ENCODE results near the gene XYLT2. TPM values are rescaled to one million over a fixed set of nuclear protein-coding genes. Genes with fewer than 3 reads are reported as not detected.
"Not testable (repeated sequence)": the region's sequence is repeated elsewhere in the genome, so short reads cannot be mapped to it uniquely, and the experiment has no call there.

The XYLT2 gene
- total RNA-seq, 4 donors from 2014 or later = 23.5 to 41.3 (median 34.6) TPM

DNA sequence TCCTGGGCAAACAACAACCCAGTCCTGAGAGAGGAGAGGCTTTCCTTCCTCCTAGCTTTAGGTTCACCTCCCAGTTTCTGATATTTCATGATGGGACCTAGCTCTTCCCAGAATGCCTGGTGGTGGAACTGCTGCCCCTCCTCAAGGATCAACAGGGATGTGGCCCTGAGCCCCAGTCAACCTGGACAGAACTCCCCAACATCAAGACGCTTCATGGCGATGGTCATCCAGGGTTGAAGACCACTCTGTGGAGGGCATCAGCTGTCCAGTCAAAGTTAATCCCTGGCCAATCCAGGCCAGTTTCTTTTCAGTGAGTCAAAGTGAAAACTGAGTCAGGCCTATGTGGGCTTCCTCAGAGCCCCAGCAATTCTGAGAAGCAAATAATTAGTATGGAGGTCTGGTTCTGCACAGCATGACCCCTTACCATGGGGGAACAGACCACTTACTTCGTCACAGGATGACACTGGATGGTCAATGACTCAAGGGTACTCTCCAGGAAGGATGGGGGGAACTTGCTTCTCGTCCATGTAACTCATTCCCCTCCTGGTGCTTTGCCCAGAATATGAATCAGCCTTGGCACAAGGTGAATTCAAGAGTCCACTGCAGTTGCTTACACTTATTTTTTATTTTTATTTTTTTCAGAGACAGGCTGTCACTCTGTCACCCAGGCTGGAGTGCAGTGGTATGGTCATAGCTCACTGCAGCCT, 14.7 kb upstream of the XYLT2 start:
- TF ChIP-seq CTCF (IDR thresholded peaks at IDR 0.05) = no peak
- TF ChIP-seq POLR2A (IDR thresholded peaks at IDR 0.05) = no peak
- WGBS, 2 donors = 84 to 85% methylated on average over 4 of the region's 4 CpGs
- no peak for DNase-seq (ENCODE audit: low spot score in 2 of 2)
- no peak overlapping the region for H3K4me3 ChIP-seq (ENCODE audit: low read depth, poor library complexity, severe bottlenecking)
- intact Hi-C loops (cut with DNase I; ENCODE audit: low total_unique reads) = no loop called here

- no peak for DNase-seq (ENCODE audit: low spot score in 2 of 2)
- intact Hi-C loops (cut with DNase I; ENCODE audit: low total_unique reads) = no loop called here
- 63 to 73% methylated on average over 6 of the region's 6 CpGs for WGBS, 2 donors
- no peak for TF ChIP-seq POLR2A (IDR thresholded peaks at IDR 0.05)
- no peak for TF ChIP-seq CTCF (IDR thresholded peaks at IDR 0.05)
- no peak overlapping the region for H3K4me3 ChIP-seq (ENCODE audit: low read depth, poor library complexity, severe bottlenecking)
These were observed 13.7 kb upstream of the XYLT2 start for GRCh38 chr17:50332196-50332595.

- intact Hi-C loops (cut with DNase I; ENCODE audit: low total_unique reads); H3K4me3 ChIP-seq (ENCODE audit: low read depth, poor library complexity, severe bottlenecking); DNase-seq (ENCODE audit: low spot score in 2 of 2): not testable (repeated sequence)
- WGBS, 2 donors = 66 to 72% methylated on average over 14 of the region's 14 CpGs
These were observed 12.5 kb upstream of the XYLT2 start for GRCh38 chr17:50333291-50334057.

DNA sequence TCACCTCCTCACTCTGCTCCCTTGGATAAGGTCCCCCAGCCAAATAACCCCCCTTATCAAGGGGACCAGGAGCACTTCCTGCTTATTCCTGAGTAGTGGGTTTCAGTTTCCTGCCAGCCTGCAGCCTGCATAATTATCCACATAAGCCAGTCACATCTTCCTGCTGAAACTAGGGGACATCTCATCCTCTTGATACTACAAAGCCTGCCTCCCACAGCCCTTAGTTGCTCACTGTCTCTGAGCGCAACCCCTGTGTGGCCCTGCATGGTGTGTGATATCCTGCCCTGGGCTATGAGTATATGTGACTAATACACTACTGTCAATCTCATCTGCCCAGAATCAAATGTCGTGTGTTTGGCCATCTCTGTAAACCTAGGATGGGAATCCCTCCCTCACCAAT, 8.0 kb upstream of the XYLT2 start:
- DNase-seq (ENCODE audit: low spot score in 2 of 2) = no peak
- intact Hi-C loops (cut with DNase I; ENCODE audit: low total_unique reads) = no loop called here
- no peak for TF ChIP-seq POLR2A (IDR thresholded peaks at IDR 0.05)
- no peak for TF ChIP-seq CTCF (IDR thresholded peaks at IDR 0.05)
- no peak overlapping the region for H3K4me3 ChIP-seq (ENCODE audit: low read depth, poor library complexity, severe bottlenecking)
- WGBS, 2 donors = 83 to 89% methylated on average over 2 of the region's 2 CpGs

- intact Hi-C loops (cut with DNase I; ENCODE audit: low total_unique reads) = no loop called here
- TF ChIP-seq POLR2A (IDR thresholded peaks at IDR 0.05) (no peak), CTCF (IDR thresholded peaks at IDR 0.05) (no peak)
- no peak overlapping the region for H3K4me3 ChIP-seq (ENCODE audit: low read depth, poor library complexity, severe bottlenecking)
- no peak for DNase-seq (ENCODE audit: low spot score in 2 of 2)
These were observed 7.3 kb upstream of the XYLT2 start for GRCh38 chr17:50338645-50339044.

DNA sequence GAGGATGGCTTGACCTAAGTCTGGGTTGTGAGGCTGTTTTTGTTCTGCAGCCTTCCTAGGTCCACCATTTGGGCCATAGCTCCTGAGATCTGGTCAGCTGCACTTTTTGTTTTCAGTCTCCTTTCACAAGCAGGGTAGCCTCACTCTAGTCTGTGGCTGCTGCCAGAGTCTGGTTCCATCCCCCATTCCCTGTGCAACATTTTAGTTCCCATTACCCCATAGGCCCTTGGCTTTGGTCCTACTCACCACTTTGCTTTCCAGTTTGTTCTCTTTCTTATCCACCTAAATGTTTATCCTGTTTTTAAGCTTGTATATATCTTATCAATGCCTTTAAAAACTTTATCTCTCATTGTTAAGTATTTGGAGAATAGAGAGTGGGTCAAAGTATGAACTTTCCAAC, 6.5 kb upstream of the XYLT2 start:
- no peak overlapping the region for H3K4me3 ChIP-seq (ENCODE audit: low read depth, poor library complexity, severe bottlenecking)
- intact Hi-C loops (cut with DNase I; ENCODE audit: low total_unique reads) = no loop called here
- TF ChIP-seq CTCF (IDR thresholded peaks at IDR 0.05) (no peak), POLR2A (IDR thresholded peaks at IDR 0.05) (no peak)
- DNase-seq (ENCODE audit: low spot score in 2 of 2) = no peak
